ENCODE data around the gene NDNF. TPM values are rescaled to one million over a fixed set of nuclear protein-coding genes. Genes with fewer than 3 reads are reported as not detected.

The NDNF gene
- total RNA-seq, 1 donor from 2014 or later, result 0.34 TPM

DNA sequence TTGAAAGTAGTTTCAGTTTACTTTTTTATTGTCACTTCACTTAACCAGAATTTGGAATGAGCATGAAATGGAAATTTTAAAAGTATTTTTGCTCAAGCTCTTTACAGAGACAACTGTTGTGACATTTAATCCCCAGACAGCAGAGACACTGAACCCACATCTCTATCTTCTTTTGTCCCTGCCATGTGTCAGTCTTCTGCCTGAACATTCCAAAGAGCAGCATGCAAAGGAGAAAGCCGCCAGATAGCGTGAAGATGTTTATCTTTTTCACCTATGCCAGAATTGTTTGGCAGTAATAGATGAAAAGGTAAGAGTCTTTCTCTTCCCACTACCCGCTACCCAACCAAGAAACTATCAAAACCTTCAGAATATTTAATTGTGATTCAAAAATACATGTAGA, 46.8 kb downstream of the NDNF start:
- Mint-ChIP-seq H3K27me3 (no peaks in the 10 kb centered on the region), H3K9me3 (ENCODE audit: low read depth) (no peaks in the 10 kb centered on the region), H3K27ac (no peak overlapping the region), H3K4me3 (ENCODE audit: low read depth) (no peak overlapping the region), H3K36me3 (ENCODE audit: insufficient read depth) (no peaks in the 10 kb centered on the region), H3K4me1 (ENCODE audit: low read depth) (no peaks in the 10 kb centered on the region)
- TF ChIP-seq, protein P1, sequence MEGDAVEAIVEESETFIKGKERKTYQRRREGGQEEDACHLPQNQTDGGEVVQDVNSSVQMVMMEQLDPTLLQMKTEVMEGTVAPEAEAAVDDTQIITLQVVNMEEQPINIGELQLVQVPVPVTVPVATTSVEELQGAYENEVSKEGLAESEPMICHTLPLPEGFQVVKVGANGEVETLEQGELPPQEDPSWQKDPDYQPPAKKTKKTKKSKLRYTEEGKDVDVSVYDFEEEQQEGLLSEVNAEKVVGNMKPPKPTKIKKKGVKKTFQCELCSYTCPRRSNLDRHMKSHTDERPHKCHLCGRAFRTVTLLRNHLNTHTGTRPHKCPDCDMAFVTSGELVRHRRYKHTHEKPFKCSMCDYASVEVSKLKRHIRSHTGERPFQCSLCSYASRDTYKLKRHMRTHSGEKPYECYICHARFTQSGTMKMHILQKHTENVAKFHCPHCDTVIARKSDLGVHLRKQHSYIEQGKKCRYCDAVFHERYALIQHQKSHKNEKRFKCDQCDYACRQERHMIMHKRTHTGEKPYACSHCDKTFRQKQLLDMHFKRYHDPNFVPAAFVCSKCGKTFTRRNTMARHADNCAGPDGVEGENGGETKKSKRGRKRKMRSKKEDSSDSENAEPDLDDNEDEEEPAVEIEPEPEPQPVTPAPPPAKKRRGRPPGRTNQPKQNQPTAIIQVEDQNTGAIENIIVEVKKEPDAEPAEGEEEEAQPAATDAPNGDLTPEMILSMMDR (IDR thresholded peaks at IDR 0.05; ENCODE audit: unreplicated experiment), result no peak
- DNase-seq (ENCODE audit: low spot score, unreplicated experiment), result no peak

DNA sequence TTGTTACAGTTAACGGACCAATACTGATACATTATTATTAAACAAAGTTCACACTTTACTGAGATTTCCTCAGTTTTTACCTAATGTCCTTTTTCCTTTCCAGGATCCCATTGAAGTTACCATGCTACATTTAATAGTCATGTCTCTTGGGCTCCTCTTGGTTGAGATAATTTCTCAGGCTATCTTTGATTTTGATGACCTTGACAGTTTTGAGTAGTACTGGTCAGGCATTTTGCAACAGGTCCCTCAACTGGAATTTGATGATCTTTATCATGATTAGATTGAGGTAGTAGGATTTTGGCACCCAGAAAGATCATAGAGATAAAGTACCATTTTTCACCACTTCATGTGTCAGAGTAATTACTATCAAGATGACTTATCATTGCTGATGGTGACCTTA, 53.8 kb downstream of the NDNF start:
- TF ChIP-seq, protein P1 (IDR thresholded peaks at IDR 0.05; ENCODE audit: unreplicated experiment), result no peak
- Mint-ChIP-seq H3K27ac (no peak overlapping the region), H3K27me3 (no peaks in the 10 kb centered on the region), H3K4me3 (ENCODE audit: low read depth) (no peak overlapping the region), H3K4me1 (ENCODE audit: low read depth) (peaks cover 6% of the 10 kb centered on the region), H3K36me3 (ENCODE audit: insufficient read depth) (no peaks in the 10 kb centered on the region), H3K9me3 (ENCODE audit: low read depth) (no peaks in the 10 kb centered on the region)
- DNase-seq (ENCODE audit: low spot score, unreplicated experiment), result no peak

DNA sequence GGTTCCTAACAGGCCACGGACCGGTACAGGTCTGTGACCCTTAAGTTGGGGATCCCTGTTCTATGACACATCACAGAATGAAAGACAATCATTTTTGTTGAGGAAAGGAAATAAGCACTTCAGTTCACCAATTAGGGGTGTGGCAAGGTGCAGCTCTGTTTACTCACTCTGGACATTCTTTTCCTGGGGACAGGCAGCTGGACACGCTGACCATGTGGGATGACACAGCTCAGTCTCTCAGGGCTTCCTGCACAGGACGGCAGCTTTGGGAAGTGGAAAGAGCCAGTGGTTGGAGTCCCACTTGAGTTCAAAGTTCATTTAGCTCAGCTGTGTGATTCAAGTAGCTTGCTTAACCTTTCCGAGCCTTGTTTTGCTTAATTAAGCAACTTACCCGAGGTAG, 55.7 kb downstream of the NDNF start:
- no peak for DNase-seq (ENCODE audit: low spot score, unreplicated experiment)
- TF ChIP-seq, protein P1 (IDR thresholded peaks at IDR 0.05; ENCODE audit: unreplicated experiment), result no peak
- H3K27ac Mint-ChIP-seq, result no peak overlapping the region
- no peaks in the 10 kb centered on the region for H3K36me3 Mint-ChIP-seq (ENCODE audit: insufficient read depth)
- H3K4me1 Mint-ChIP-seq (ENCODE audit: low read depth), result peaks cover 6% of the 10 kb centered on the region
- no peak overlapping the region for H3K4me3 Mint-ChIP-seq (ENCODE audit: low read depth)
- H3K27me3 Mint-ChIP-seq, result no peaks in the 10 kb centered on the region
- H3K9me3 Mint-ChIP-seq (ENCODE audit: low read depth), result no peaks in the 10 kb centered on the region

DNA sequence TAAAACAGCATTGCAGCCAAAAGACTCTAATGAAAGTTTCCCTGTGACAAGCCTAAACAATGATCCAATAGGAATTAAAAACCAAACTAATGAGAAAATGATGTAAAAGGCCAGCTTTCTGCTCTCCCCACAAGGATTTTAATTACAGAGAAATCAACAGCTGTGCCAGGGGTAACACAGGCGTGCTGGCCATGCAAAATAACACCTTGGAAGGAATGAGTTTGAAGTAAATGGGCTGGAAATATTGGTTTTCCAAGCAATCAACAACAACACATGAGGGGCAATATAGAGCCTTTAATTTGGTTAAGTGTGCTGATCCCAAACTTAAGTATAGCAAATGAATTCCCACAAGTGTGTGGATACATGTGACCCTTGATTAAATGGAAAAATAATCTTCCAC, 56.9 kb downstream of the NDNF start:
- Mint-ChIP-seq H3K9me3 (ENCODE audit: low read depth) (no peaks in the 10 kb centered on the region), H3K4me3 (ENCODE audit: low read depth) (no peak overlapping the region), H3K27me3 (no peaks in the 10 kb centered on the region), H3K27ac (no peak overlapping the region), H3K4me1 (ENCODE audit: low read depth) (peaks cover 6% of the 10 kb centered on the region), H3K36me3 (ENCODE audit: insufficient read depth) (no peaks in the 10 kb centered on the region)
- DNase-seq (ENCODE audit: low spot score, unreplicated experiment), result no peak
- TF ChIP-seq, protein P1 (IDR thresholded peaks at IDR 0.05; ENCODE audit: unreplicated experiment), result no peak

DNA sequence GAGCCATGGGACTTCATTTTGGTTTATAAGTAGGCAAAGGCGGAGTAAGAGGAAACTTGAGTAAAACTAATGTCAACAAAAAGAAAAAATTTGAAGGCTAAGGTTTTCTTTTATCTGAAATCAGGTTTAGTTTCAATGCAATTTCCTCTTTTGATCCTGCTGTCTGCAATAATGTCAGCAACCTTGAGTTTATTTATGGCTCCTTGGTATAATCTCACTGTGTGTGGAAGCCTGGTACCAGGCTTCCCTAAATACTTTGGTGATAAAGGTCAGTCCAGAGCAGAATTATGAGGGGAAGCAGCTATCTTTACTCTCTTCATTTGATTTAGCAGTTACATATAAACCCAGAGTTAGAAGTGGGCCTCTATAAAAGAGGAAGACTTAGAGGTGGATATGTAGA, 57.8 kb downstream of the NDNF start:
- no peaks in the 10 kb centered on the region for H3K27me3 Mint-ChIP-seq
- no peaks in the 10 kb centered on the region for H3K9me3 Mint-ChIP-seq (ENCODE audit: low read depth)
- DNase-seq (ENCODE audit: low spot score, unreplicated experiment), result no peak
- peaks cover 6% of the 10 kb centered on the region for H3K4me1 Mint-ChIP-seq (ENCODE audit: low read depth)
- no peaks in the 10 kb centered on the region for H3K36me3 Mint-ChIP-seq (ENCODE audit: insufficient read depth)
- no peak overlapping the region for H3K27ac Mint-ChIP-seq
- H3K4me3 Mint-ChIP-seq (ENCODE audit: low read depth), result no peak overlapping the region
- TF ChIP-seq, protein P1 (IDR thresholded peaks at IDR 0.05; ENCODE audit: unreplicated experiment), result no peak

Measured in progenitor cell of endocrine pancreas (in vitro differentiated cells).